ENCODE results near the gene UBE4B. TPM values are rescaled to one million over a fixed set of nuclear protein-coding genes. Genes with fewer than 3 reads are reported as not detected.

UBE4B gene
- total and polyA plus RNA-seq, 9 of the 15 experiments (the other 6 are each of a cell fraction or from before 2014, with no cell fraction given): 11.7 to 73.7 (median 40.1) TPM

GRCh38 chr1:10065344-10065685, 32.6 kb downstream of the UBE4B start (continued):
- TF ChIP-seq MAZ (CRISPR knock-in tag; conservative IDR thresholded peaks at IDR 0.05 in 1 of 2, IDR thresholded peaks at IDR 0.05 in 1 of 2): no peak
- 0 out of 2 replicates have a peak, but pooled peaks have one; percentile 22 for TF ChIP-seq SMAD4 (CRISPR knock-in tag; conservative IDR thresholded peaks at IDR 0.05)
- TF ChIP-seq E2F5 (CRISPR knock-in tag; IDR thresholded peaks at IDR 0.05): no peak
- TF ChIP-seq LCOR (CRISPR knock-in tag; IDR thresholded peaks at IDR 0.05): no peak
- TF ChIP-seq PCBP1 (IDR thresholded peaks at IDR 0.05; ENCODE audit: low read depth, low read length, poor library complexity, severe bottlenecking): no peak
- TF ChIP-seq HLTF (IDR thresholded peaks at IDR 0.05): no peak
- TF ChIP-seq E2F3 (CRISPR knock-in tag; IDR thresholded peaks at IDR 0.05): no peak
- no peak for TF ChIP-seq TCF7 (IDR thresholded peaks at IDR 0.05; ENCODE audit: borderline replicate concordance)
- no peak for TF ChIP-seq FOSL1 (tag; conservative IDR thresholded peaks at IDR 0.05)
- no peak; the same call in 1 of the 2 replicates for TF ChIP-seq MAFK (IDR thresholded peaks at IDR 0.05; ENCODE audit: low read length)
- no peak for TF ChIP-seq IFI16 (CRISPR knock-in tag; IDR thresholded peaks at IDR 0.05)
- no peak for TF ChIP-seq ZNF324 (CRISPR knock-in tag; IDR thresholded peaks at IDR 0.05)
- TF ChIP-seq ETS2 (tag; IDR thresholded peaks at IDR 0.05; ENCODE audit: borderline replicate concordance, poor library complexity, severe bottlenecking): no peak
- TF ChIP-seq SMARCA4 (IDR thresholded peaks at IDR 0.05): no peak
- no peak for TF ChIP-seq ATF1 (CRISPR knock-in tag; IDR thresholded peaks at IDR 0.05)
- TF ChIP-seq ATF1 (tag; IDR thresholded peaks at IDR 0.05): no peak
- TF ChIP-seq ZNF592 (IDR thresholded peaks at IDR 0.05): 0 out of 2 replicates have a peak, but pooled peaks have one; percentile 19
- TF ChIP-seq ZNF143 (CRISPR knock-in tag; IDR thresholded peaks at IDR 0.05): no peak
- TF ChIP-seq GTF2F1 (IDR thresholded peaks at IDR 0.05; ENCODE audit: low read depth, low read length): no peak
- TF ChIP-seq CCNT2 (IDR thresholded peaks at IDR 0.05; ENCODE audit: borderline replicate concordance, extremely low read depth, insufficient read length, low read depth, low read length): no peak
- TF ChIP-seq TSHZ1 (CRISPR knock-in tag; IDR thresholded peaks at IDR 0.05): no peak

Measured in K562 (cell line).